ENCODE results near the gene RETREG3.
"Not testable (repeated sequence)": the region's sequence is repeated elsewhere in the genome, so short reads cannot be mapped to it uniquely, and the experiment has no call there.

RETREG3 gene

GRCh38 chr17:42552736-42553135, 56.4 kb downstream of the RETREG3 start, which contains the start of gene HSD17B1:
Gene HSD17B1 (plus strand): TSS chr17:42552923. CDS start chr17:42552934, 11 bp downstream.
- DNase-seq (ENCODE audit: low spot score), result not testable (repeated sequence)

GRCh38 chr17:42548993-42549755, 60.0 kb downstream of the RETREG3 start:
- no peak for DNase-seq (ENCODE audit: low spot score)

GRCh38 chr17:42548070-42548837, 60.9 kb downstream of the RETREG3 start:
- DNase-seq (ENCODE audit: low spot score), result no peak

GRCh38 chr17:42547698-42548069, 61.5 kb downstream of the RETREG3 start:
- no peak for DNase-seq (ENCODE audit: low spot score)

GRCh38 chr17:42547001-42547461, 62.1 kb downstream of the RETREG3 start:
- no peak for DNase-seq (ENCODE audit: low spot score)

GRCh38 chr17:42545755-42546505, 63.2 kb downstream of the RETREG3 start:
- not testable (repeated sequence) for DNase-seq (ENCODE audit: low spot score)

GRCh38 chr17:42544874-42545283, 64.3 kb downstream of the RETREG3 start:
- DNase-seq (ENCODE audit: low spot score), result no peak

GRCh38 chr17:42543190-42544079, 65.7 kb downstream of the RETREG3 start:
- peak; percentile 64 for DNase-seq (ENCODE audit: low spot score)

GRCh38 chr17:42541041-42541833, 67.9 kb downstream of the RETREG3 start:
- DNase-seq (ENCODE audit: low spot score), result no peak

GRCh38 chr17:42540558-42540957, 68.6 kb downstream of the RETREG3 start:
- not testable (repeated sequence) for DNase-seq (ENCODE audit: low spot score)

- no peak for DNase-seq (ENCODE audit: low spot score)
Measured at GRCh38 chr17:42538482-42538881, 70.7 kb downstream of the RETREG3 start.

- DNase-seq (ENCODE audit: low spot score), result no peak
Measured at GRCh38 chr17:42537826-42538451, 71.2 kb downstream of the RETREG3 start.

GRCh38 chr17:42537156-42537805, 71.9 kb downstream of the RETREG3 start:
- DNase-seq (ENCODE audit: low spot score), result no peak

- peak; percentile 78 for DNase-seq (ENCODE audit: low spot score)
Measured at GRCh38 chr17:42536372-42537155, 72.6 kb downstream of the RETREG3 start.

- peak; percentile 94 for DNase-seq (ENCODE audit: low spot score)
Measured at GRCh38 chr17:42536048-42536371, 73.2 kb downstream of the RETREG3 start, which contains the start of gene NAGLU. Gene NAGLU (plus strand): TSS chr17:42536241. CDS start chr17:42536273, 32 bp downstream.

- DNase-seq (ENCODE audit: low spot score), result no peak
Measured at GRCh38 chr17:42535155-42536047, 73.8 kb downstream of the RETREG3 start.
